Loucy (cell line): Measurements from ENCODE around the gene ZNF93.

Source experiments
- CTCF ChIP-seq: fragments of 200-600 bp; sonication (generic); conservative IDR thresholded peaks from 2 replicates; pipeline ENCODE4 v1.5.1; 2014; ENCODE audit warnings: mild to moderate bottlenecking, antibody characterized with exemption, low read length
- EZH2phosphoT487 ChIP-seq: fragments of 200-600 bp; IDR thresholded peaks from 2 replicates; pipeline ENCODE4 v1.6.1; 2018; ENCODE audit warnings: antibody characterized with exemption, mild to moderate bottlenecking, moderate library complexity, borderline replicate concordance

DNA sequence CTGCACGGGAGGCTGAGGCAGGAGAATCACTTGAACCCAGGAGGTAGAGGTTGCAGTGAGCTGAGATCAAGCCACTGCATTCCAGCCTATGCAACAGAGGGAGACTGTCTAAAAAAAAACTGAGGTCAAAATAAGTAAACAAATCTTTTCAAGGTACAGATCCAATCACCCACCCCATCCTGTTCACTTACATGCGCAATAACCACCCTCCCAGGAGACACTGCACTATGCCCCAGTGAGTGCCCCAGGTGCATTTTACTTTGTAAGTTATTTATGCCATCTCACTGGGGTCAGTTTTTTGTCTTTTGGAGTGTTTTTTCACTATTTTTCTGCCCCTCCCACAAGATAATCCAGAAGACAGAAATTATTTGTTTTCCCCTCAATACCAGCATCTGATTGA lies 42.0 kb upstream of the ZNF93 start:
- TF ChIP-seq CTCF = no peak
- TF ChIP-seq EZH2phosphoT487 = no peak
